Mucosa of descending colon (tissue), 3 donors: ENCODE results near the gene IFNGR1. TPM values are rescaled to one million over a fixed set of nuclear protein-coding genes. Genes with fewer than 3 reads are reported as not detected.

ENCODE experiments used
- ATAC-seq: fragments of 200-7000 bp; cut with Tn5 transposase; one replicate; pipeline ENCODE4 v1.9.1; 2020; ENCODE audit warnings: mild to moderate bottlenecking, moderate library complexity
- DNase-seq, 3 donors: peaks; one replicate each; pipeline ENCODE4 v3.0.0-alpha.2; 2020
- H3K36me3 ChIP-seq: fragments of 200-600 bp; one replicate; pipeline ENCODE4 v1.8.0; 2021; ENCODE audit warnings: low read depth, mild to moderate bottlenecking
- H3K4me1 ChIP-seq: fragments of 200-600 bp; one replicate; pipeline ENCODE4 v1.8.0; 2021; ENCODE audit warnings: low read depth, mild to moderate bottlenecking
- H3K4me3 ChIP-seq: fragments of 200-600 bp; one replicate; pipeline ENCODE4 v1.8.0; 2021; ENCODE audit warnings: mild to moderate bottlenecking
- H3K9me3 ChIP-seq: fragments of 200-600 bp; one replicate; pipeline ENCODE4 v1.8.0; 2021; ENCODE audit warnings: mild to moderate bottlenecking
- CTCF ChIP-seq: fragments of 200-600 bp; IDR thresholded peaks from one replicate; pipeline ENCODE4 v1.8.0; 2022; ENCODE audit warnings: antibody characterized with exemption, mild to moderate bottlenecking
- intact Hi-C, 2 donors: fragments of 100-400 bp; cut with DNase I in 1 of 2; cut with micrococcal nuclease in 1 of 2; formaldehyde crosslinking; loops; one replicate each; pipeline versions ENCODE4 v1.11.0 to v1.11.1; 2022; cut with DNase I, micrococcal nuclease
- total RNA-seq, 3 donors: library from RNA; stranded (reverse); fragmentation: NEBNext Ultra II Directional in 2 of 3; extraction: Animal tissue kit (Norgen Biotek cat#: 25700) in 2 of 3; gene quantifications; one replicate each; pipeline versions ENCODE4 v1.2.1 to v1.2.4, GENCODE V29; 2021 to 2023
- donor health status: DM: no; HTN: no; CAD: no; lungs with moderate emphysema.
- donor health status: DM: no; HTN: no; CAD: no.
- donor health status: DM: no; HTN: yes; CAD: no.

IFNGR1 gene
- total RNA-seq, 3 donors from 2014 or later = 77.1 to 133 (median 97.6) TPM

- Histone ChIP-seq H3K36me3 (no peaks in the 10 kb centered on the region), H3K4me3 (no peak overlapping the region), H3K9me3 (no peaks in the 10 kb centered on the region), H3K4me1 (no peaks in the 10 kb centered on the region)
- intact Hi-C loops = no loop called here
- TF ChIP-seq CTCF = no peak
- ATAC-seq = no peak
- no peak for DNase-seq
These were observed 69.1 kb downstream of the IFNGR1 start for GRCh38 chr6:137150072-137150471.

GRCh38 chr6:137149035-137149393 lies 70.2 kb downstream of the IFNGR1 start:
- intact Hi-C loops = no loop called here
- H3K4me3 ChIP-seq = no peak overlapping the region
- no peaks in the 10 kb centered on the region for H3K36me3 ChIP-seq
- TF ChIP-seq CTCF = no peak
- no peak for ATAC-seq
- no peaks in the 10 kb centered on the region for H3K4me1 ChIP-seq
- H3K9me3 ChIP-seq = no peaks in the 10 kb centered on the region
- no peak for DNase-seq

- Histone ChIP-seq H3K9me3 (no peaks in the 10 kb centered on the region), H3K4me3 (no peak overlapping the region), H3K36me3 (no peaks in the 10 kb centered on the region), H3K4me1 (no peaks in the 10 kb centered on the region)
- intact Hi-C loops = no loop called here
- peak; percentile 20 for ATAC-seq
- DNase-seq = no peak
- TF ChIP-seq CTCF = no peak
These were observed 70.7 kb downstream of the IFNGR1 start for GRCh38 chr6:137148306-137149034.

Other genes with a start within 250 kb of the IFNGR1 start
- 10 to 100 TPM in 2 of 3 donors, 1 to 10 TPM in 1; 3.2 to 12.2 (median 11.6) TPM for gene IL20RA, start 174.4 kb downstream of the IFNGR1 start, total RNA-seq
- gene IL22RA2, start 45.7 kb downstream of the IFNGR1 start, total RNA-seq = not detected